HG03354 (cell line): ENCODE measurements around the gene SPOCK2.
"Not testable (repeated sequence)": the region's sequence is repeated elsewhere in the genome, so short reads cannot be mapped to it uniquely, and the experiment has no call there.

Source experiments
- ATAC-seq: cut with Tn5 transposase; IDR thresholded peaks from one replicate; pipeline ENCODE4 v1.9.1; 2021; ENCODE audit warnings: mild to moderate bottlenecking; ENCODE audit not compliant: unreplicated experiment, poor library complexity, severe bottlenecking

The SPOCK2 gene

DNA sequence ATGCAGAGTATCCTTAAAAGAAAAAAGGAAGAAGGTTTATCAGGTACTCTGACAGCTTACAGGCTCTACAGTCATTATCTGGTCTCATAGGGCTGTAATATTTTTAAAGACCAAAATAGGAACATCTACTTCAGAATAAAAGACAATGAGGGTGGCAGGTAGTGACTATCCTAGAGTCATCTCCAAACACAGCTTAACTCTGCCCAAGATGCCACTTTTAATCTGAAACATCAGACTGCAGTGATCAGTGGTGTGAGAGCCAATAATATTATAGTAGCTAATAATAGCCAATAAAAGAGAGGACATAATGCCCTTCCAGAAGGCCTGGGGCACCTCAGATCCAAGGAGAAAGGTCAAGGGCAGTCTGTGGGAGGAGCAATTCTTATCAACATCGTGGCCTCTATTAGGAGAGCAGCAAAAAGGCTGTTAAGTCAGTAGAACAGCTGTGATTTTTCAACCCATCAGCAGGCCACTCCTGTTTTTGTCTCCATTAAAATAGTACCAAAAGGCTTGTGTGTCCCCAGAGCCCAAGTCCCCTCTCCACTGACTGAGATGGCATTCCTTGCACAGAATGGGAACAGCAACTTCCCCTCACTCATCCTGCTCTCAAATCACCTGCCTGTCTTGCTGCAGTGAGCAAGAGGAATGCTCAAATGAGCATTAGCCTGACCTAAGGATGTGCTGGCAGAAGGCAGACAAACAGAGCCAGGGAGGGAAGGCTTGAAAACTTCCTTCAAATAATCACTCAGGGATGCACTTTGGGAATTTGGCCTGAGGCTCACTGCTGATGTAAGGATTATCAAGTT, 20.7 kb upstream of the SPOCK2 start:
- no peak for ATAC-seq

DNA sequence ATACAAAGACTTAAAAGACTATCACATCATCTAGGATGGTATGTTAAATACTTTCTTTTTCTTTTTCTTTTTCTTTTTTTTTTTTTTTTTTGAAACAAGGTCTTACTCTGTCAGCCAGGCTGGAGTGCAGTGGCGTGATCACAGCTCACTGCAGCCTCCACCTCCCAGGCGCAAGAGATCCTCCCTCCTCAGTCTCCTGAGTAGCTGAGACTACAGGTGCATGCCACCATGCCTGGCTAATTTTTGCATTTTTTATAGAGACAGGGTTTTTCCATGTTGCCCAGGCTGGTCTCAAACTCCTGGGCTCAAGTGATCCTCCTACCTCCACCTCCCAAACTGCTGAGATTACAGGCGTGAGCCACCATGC, 19.6 kb upstream of the SPOCK2 start:
- not testable (repeated sequence) for ATAC-seq

DNA sequence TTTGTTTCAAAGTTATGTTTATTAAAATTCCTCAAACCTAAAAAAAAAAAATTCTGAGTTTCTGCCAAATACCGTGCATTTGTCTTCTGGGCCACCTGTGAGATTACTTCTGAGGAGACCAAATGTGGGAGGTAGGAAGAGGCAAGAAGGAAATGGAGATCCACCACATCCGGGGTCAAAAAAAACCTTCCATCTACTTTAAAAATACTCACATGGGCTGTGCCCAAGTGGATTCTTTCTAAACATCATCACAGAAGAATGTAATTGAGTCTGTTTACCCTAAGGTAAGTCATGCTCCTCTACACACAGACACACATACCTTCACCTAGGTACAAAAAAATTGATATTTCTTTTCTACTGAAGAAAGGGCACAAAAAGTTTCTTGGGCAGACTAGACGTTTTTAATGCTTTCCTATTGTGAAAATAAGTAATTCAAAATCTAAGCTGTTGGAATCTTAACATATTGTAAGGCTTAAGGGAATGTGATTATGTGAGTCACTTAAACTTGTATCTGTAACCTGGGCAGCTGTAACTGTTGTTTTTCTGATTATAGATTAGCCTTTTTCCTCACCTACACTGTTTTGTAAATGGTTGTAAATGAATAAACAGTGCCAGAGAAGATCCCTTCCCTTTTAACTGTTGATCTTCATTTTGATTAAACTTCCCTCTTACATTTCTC, 19.1 kb upstream of the SPOCK2 start:
- ATAC-seq: no peak

DNA sequence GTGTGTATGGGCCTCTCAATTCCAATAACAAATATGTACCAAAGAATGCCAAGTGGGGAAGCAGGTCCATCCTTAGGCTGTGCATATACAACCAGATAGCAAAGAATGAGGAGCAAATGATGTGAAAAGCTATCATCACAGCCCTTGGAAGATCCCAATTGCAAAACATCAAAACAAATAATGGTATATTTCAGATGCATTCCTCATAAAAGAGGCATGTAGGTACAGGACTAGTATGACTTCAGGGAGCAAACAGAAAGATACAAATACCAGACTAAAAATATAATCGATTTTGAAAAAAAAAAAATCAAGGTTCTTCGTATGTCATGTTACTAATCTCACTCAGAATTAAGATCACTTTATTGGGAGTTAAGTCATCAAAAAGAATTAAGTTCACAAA, 18.5 kb upstream of the SPOCK2 start:
- ATAC-seq: no peak

DNA sequence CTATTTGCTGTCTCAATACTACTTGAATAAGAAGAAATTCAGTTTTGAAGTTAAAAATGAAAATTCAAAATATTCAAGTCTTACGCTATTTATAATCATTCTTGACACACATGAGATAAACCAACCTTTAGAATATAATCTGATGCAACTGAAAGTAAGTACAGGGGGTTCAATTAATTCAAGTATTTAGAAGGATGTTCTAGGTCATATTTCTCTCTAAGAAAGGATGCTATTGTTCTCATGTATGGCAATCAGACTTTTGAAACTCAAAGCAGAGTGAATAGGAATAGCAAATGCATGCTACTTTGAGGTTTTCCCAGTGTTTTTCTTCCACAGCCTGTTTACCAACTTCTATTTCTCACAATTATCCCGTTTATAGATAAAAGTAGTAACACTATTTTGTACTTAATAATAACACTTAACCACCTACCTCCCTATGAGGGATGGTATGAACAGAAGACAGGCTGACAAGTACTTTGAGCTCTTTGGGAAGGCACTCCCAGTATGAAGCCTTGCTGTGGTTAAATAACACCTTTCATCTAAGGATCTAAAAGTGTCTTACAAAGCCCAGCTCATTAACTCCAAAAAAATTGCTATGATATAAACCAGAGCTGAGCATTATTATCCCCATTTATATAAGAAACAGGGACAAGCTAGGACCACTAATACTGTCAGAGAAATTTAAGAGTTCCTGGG, 18.0 kb upstream of the SPOCK2 start:
- no peak for ATAC-seq

DNA sequence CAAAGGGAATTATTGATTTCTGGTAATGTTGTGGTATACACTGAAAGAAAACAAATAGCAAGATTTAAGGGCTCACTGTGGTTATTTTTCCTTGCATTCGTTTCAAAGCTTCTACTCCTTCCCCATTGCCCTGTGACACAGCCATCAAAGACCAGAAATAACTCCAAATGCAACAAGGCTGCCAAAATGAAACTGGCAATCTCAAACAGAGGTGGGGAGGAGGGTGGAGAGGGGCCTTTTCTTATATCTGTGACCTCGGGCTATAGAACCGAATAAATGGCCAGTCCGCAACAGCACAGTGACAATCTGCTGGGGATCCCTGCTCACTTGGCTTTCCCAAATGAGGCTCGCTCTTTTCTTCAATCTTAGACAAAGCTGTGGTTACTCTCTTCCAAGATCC, 17.4 kb upstream of the SPOCK2 start:
- ATAC-seq: no peak

DNA sequence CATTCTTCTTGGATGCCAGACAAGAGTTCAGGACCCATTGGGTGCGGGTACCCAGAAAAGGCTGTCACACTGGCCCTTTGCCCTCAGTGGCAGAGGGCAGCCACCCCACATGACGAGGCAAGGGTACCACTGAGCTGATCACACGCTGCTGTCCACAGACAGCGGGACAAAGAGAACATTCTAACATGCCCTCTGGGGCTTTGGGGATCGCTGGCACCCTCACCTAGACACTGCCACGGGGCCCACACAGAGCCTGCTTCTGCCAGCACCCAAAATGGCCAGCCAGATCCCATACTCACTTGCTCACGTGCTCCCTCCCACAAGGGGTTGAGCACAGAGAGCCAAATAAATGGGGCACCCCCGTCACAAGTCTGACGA, 16.7 kb upstream of the SPOCK2 start:
- ATAC-seq: no peak

DNA sequence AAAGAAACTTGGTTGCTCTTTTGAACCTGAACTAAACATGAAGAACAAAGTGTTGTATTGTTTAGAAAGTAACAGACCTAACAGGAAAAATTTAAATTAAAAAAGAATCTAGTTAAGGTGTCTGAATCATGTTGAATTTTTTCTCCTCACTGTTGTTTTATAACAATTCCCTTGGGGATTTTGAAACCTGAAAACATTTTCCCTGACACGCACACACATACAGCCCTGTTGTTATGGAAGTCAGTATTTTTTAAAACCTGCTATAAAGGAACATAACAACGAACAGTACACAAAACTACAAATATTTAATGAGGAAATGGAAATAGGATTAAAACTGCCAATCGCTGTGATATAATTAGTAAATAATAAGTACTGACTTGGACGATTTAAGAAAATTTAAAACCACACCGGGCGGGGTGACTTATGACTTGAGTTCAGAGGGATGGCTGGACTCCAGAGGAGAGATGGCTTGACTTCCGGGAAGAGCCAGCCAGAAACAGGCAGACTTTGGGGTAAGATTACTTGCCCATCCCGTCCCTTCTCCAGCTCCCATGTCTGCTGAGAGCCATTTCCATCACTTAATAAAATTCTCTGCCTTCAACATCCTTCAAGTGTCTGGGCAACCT, 16.2 kb upstream of the SPOCK2 start:
- ATAC-seq: no peak

DNA sequence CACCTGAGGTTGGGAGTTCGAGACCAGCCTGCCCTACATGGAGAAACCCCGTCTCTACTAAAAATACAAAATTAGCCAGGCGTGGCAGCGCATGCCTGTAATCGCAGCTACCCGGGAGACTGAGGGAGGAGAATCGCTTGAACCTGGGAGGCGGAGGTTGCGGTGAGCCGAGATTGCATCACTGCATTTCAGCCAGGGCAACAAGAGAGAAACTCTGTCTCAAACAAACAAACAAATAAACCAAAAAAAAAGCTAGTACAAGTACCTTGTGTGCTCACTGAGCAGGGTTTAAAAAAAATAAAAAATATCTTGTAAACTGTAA, 11.2 kb upstream of the SPOCK2 start:
- ATAC-seq: no peak

DNA sequence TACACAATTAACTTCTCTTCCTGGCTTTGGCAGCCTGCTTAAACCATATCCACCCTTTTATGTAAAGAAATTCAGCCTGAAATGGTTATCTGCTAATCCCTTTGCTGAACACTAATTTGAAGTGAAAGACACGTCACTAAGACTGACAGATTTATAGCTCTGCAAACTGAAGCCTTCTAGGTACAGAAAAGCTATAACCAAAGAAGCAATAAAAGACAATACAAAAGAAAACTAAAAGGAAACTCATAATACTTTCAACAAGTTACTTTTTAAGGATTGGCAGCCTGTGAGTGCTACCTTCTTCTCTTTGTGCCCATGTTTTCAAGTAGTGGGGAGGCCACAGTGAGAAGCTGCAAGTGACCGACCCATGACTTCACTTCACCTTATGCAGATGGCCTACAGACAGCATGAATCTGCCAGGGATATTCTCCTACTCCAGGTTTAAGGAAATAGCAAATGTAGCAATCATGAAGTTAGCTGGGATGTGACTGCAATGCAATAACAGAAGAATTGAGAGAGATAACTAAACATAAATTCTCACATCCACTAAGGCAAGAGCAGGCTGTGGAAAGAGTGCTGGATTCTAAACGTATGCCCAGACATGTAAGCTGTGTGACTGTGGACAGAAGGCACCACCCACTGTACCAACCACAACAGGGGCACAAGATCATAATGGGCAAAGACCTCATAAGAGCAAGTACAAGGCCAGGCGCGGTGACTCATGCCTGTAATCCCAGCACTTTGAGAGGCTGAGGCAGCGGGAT, 10.7 kb upstream of the SPOCK2 start:
- ATAC-seq: no peak

DNA sequence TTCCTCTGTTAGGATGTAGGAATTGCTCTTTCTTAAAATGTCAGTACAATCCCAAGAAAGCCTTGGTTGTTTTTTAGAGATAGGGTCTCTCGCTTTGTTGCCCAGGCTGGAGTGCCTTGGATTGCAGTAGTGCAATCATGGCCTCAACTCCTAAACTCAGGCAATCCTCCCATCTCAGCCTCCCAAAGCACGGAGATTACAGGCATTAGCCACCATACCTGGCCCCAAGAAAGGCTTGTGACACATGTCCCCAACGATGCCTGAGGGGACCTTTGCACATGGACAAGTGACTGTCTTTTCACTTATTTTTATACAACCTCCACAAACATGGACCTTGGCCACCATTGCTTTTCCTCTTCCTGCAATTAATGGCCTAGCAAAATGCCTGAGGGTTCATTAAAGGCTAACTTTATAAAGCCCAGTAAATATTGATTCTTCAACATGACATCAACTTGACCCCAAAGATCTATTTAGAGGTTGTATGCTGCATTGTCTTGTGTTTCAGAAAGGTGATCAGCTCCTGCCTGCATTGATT, 10.0 kb upstream of the SPOCK2 start:
- ATAC-seq: no peak

DNA sequence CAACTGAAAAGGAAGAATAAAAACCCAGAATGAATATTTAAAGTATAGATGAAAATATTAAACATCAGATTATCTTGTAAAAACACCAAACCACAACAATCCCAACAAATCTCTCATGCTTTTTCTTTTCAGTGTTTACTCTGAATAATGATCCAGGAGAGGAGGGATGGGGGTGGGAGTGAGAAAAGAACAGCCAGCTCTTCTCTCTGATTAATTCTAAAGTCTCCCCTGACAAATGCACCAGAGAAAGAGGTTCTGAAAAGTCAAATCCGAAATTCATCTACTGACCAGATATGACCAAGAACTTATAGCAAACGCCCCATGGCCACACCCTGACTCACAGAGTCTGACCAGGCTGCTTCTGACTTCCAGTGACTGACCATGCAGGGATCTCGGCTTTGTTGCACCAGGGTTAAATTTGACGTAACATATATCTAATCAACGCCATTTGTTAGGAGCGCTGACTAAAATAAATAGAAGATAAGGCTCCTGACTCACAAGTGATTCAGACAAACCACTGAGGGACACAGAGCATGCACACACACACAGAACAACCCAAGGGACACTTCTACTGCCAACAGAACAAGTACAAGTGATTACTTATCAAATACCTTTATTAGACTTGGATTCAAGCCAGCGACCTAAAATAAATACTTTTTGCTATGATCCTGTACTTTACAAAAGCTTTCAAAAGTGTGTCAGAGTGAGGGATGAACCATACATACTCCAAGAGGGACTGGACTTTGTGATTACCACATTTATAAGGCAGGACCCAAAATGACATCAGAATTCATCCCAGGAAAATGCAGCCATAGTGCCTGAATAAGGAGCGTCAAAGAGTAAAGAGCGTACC, 9.3 kb upstream of the SPOCK2 start:
- ATAC-seq: no peak

DNA sequence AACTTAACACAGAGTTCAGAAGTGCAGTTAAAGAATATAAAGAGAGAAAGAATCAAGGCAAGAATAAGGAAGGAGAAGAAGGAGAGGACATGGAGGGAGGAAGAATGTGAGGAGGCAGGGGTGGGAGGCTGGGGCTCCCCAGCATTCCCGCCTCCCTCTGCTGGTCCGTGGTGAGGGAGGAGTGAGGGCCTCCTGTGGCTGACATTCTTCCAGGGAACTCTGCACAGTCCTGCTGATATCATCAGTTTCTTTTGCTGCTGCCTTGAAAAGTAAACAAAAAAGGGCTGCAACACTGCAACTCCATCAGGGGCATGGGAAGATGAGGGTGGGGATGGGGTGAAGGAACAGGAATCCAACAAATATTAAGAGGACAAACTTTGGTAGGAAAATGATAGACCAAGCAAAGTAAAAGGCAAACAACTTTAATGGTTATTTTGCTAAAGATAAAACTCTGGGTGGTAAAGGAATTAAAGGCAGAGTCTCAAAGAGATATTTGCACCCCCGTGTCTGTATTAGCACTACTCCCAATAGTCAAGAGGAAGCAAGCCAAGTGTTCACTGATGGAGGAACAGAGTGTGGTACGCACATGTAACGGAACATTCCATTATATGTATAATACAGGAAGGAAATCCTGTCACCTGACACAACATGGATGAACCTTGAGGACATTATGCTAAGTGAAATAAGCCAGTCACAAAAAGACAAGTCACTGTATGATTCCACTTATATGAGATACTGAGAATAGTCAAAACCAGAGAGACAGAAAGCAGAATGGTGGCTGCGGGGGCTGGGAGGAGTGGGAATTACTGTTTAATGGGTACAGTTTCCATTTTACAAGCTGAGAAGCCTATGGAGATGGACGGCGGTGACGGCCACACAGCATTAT, 8.0 kb upstream of the SPOCK2 start:
- no peak for ATAC-seq

DNA sequence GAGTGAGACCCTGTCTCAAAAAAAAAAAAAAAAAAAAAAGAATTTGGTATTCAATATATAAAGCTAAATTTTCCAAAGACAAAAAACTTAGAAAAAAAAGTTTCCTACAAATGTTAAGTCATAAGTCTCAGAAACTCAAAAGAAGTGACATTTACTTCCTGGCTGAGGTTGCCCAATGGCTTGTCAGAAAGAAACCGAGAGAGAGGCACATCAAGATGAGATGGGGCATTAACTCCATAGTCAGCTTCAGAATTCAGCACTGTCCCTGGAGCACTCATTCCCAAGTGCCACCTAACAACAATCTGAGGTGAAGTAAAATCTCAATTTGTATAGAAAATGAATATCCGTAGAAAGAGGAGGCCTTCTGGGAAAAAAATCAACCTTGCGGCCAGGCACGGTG, 6.8 kb upstream of the SPOCK2 start:
- ATAC-seq: no peak

DNA sequence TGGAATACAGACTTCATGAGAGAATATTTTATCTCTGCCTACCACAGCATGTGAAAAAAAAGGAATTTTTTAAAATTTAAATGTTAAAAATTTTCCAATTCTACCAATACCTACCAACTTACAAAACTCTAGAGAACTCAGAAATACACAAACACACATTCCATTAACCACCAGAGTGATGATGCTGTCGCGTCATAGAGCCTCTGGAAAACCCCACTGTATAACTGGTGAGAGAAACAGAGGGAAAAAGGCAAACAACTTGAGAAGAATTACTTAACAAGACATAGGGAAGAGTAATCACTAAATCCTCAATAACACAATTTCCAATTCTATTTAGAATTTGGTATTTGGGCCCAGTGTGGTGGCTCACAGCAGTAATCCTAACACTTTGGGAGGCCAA, 6.2 kb upstream of the SPOCK2 start:
- no peak for ATAC-seq

DNA sequence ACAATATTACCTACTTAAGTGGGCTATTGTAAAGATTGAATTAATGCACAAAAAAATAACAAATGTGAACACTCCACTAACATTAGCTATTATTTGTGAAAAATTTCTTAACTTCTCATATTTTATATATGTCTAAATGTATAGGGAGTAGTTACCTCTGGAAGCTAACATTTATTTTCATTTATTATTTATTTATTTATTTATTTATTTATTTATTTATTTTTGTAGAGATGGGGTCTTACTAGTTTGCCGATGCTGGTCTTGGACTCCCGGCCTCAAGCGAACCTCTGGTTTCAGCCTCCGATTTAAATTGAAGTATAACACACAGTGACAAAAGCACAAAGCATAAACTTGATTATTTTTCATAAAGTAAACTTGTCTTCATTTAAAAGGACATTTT, 5.1 kb upstream of the SPOCK2 start:
- no peak for ATAC-seq

DNA sequence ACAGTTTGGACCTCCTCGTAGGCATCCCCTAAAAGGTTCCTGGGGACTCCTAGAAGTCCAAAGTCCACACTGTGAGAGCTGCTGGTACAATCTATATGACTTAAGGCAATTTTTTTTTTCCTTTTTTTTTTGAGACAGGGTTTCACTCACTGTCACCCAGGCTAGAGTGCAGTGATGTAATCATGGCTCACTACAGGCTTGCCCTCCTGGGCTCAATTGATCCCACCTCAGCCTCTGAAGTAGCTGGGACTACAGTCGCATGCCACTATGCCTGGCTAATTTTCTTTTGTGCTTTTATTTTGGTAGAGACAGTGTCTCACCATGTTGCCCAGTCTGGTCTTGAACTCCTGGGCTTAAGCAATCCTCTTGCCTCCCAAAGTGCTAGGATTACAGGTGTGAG, 4.6 kb upstream of the SPOCK2 start:
- no peak for ATAC-seq
